ENCODE data around the gene TKFC.

DNA sequence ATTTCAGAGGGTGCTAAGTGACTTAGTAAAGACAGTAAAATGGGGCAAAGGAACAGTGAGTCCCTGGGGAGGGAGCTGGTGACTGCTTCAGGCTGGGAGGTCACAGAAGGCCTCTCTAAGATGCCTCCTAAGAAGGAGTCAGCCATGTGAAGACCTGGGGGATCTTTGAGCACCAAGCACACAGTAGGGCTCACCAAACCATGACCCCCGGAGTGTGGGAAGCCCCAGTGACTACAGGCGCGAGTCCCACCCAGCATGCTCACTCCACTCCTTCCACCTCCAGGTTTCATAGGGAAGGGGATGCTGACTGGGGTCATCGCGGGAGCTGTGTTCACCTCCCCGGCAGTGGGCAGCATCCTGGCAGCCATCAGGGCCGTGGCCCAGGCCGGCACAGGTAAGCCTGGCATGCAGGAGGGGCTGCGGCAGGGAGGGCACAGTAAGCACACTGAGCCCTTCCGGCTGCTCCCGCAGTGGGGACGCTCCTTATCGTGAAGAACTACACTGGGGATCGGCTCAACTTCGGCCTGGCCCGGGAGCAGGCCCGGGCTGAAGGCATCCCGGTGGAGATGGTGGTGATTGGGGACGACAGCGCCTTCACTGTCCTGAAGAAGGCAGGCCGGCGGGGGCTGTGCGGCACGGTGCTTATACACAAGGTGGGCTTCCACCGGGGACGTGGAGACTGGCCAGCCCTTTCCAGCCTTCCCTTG, 5.9 kb downstream of the TKFC start:
- TF ChIP-seq, protein P1, sequence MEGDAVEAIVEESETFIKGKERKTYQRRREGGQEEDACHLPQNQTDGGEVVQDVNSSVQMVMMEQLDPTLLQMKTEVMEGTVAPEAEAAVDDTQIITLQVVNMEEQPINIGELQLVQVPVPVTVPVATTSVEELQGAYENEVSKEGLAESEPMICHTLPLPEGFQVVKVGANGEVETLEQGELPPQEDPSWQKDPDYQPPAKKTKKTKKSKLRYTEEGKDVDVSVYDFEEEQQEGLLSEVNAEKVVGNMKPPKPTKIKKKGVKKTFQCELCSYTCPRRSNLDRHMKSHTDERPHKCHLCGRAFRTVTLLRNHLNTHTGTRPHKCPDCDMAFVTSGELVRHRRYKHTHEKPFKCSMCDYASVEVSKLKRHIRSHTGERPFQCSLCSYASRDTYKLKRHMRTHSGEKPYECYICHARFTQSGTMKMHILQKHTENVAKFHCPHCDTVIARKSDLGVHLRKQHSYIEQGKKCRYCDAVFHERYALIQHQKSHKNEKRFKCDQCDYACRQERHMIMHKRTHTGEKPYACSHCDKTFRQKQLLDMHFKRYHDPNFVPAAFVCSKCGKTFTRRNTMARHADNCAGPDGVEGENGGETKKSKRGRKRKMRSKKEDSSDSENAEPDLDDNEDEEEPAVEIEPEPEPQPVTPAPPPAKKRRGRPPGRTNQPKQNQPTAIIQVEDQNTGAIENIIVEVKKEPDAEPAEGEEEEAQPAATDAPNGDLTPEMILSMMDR (IDR thresholded peaks at IDR 0.05; ENCODE audit: poor library complexity): no peak
- TF ChIP-seq EZH2 (IDR thresholded peaks at IDR 0.05; ENCODE audit: borderline replicate concordance): no peak

Data from hepatocyte (in vitro differentiated cells).